Activated naive CD4-positive, alpha-beta T cell treated with anti-CD3 and anti-CD28 coated beads, Interleukin-2, amount 50 U/mL, for 24 hours (primary cell): ENCODE results near the gene TTC23.

ENCODE experiments used
- H3K27ac Mint-ChIP-seq: one replicate; pipeline ENCODE4 v1.8.0; 2021; ENCODE audit warnings: mild to moderate bottlenecking, mixed read lengths
- H3K27me3 Mint-ChIP-seq: one replicate; pipeline ENCODE4 v1.8.0; 2021; ENCODE audit warnings: mixed read lengths
- H3K36me3 Mint-ChIP-seq: one replicate; pipeline ENCODE4 v1.8.0; 2021; ENCODE audit warnings: mixed read lengths
- H3K4me1 Mint-ChIP-seq: one replicate; pipeline ENCODE4 v1.8.0; 2021; ENCODE audit warnings: mixed read lengths
- H3K4me3 Mint-ChIP-seq: one replicate; pipeline ENCODE4 v1.8.0; 2021; ENCODE audit warnings: mild to moderate bottlenecking, mixed read lengths
- H3K9me3 Mint-ChIP-seq: one replicate; pipeline ENCODE4 v1.8.0; 2021; ENCODE audit warnings: mixed read lengths

Gene TTC23

GRCh38 chr15:99165956-99166689 is 83.3 kb downstream of the TTC23 start:
- Mint-ChIP-seq H3K27ac (no peak overlapping the region), H3K4me1 (peaks cover 20% of the 10 kb centered on the region)

GRCh38 chr15:99165020-99165790 is 84.2 kb downstream of the TTC23 start:
- no peaks in the 10 kb centered on the region for H3K27me3 Mint-ChIP-seq
- H3K4me1 Mint-ChIP-seq = peaks cover 20% of the 10 kb centered on the region
- no peak overlapping the region for H3K27ac Mint-ChIP-seq
- H3K4me3 Mint-ChIP-seq = no peak overlapping the region
- no peaks in the 10 kb centered on the region for H3K36me3 Mint-ChIP-seq
- no peaks in the 10 kb centered on the region for H3K9me3 Mint-ChIP-seq

More at GRCh38 chr15:99165956-99166689, 83.3 kb downstream of the TTC23 start:
- no peaks in the 10 kb centered on the region for H3K36me3 Mint-ChIP-seq
- H3K27me3 Mint-ChIP-seq = no peaks in the 10 kb centered on the region
- no peaks in the 10 kb centered on the region for H3K9me3 Mint-ChIP-seq
- H3K4me3 Mint-ChIP-seq = no peak overlapping the region

- Mint-ChIP-seq H3K4me1 (peaks cover 20% of the 10 kb centered on the region), H3K36me3 (no peaks in the 10 kb centered on the region), H3K9me3 (no peaks in the 10 kb centered on the region), H3K4me3 (no peak overlapping the region), H3K27ac (no peak overlapping the region), H3K27me3 (no peaks in the 10 kb centered on the region)
These were observed 85.3 kb downstream of the TTC23 start for GRCh38 chr15:99164119-99164518.

- H3K27me3 Mint-ChIP-seq = no peaks in the 10 kb centered on the region
- H3K36me3 Mint-ChIP-seq = no peaks in the 10 kb centered on the region
- H3K4me1 Mint-ChIP-seq = peaks cover 20% of the 10 kb centered on the region
- H3K9me3 Mint-ChIP-seq = no peaks in the 10 kb centered on the region
- no peak overlapping the region for H3K27ac Mint-ChIP-seq
- H3K4me3 Mint-ChIP-seq = no peak overlapping the region
These were observed 85.9 kb downstream of the TTC23 start for GRCh38 chr15:99163271-99164062.

- H3K9me3 Mint-ChIP-seq = no peaks in the 10 kb centered on the region
- no peaks in the 10 kb centered on the region for H3K27me3 Mint-ChIP-seq
- H3K4me3 Mint-ChIP-seq = no peak overlapping the region
- H3K27ac Mint-ChIP-seq = no peak overlapping the region
- peaks cover 11% of the 10 kb centered on the region for H3K4me1 Mint-ChIP-seq
- no peaks in the 10 kb centered on the region for H3K36me3 Mint-ChIP-seq
These were observed 90.6 kb downstream of the TTC23 start for GRCh38 chr15:99158626-99159412.

- Mint-ChIP-seq H3K9me3 (no peaks in the 10 kb centered on the region), H3K27ac (no peak overlapping the region), H3K36me3 (no peaks in the 10 kb centered on the region), H3K4me3 (no peak overlapping the region), H3K27me3 (no peaks in the 10 kb centered on the region), H3K4me1 (no peaks in the 10 kb centered on the region)
These were observed 91.9 kb downstream of the TTC23 start for GRCh38 chr15:99157456-99157855.

GRCh38 chr15:99155961-99156443 is 93.4 kb downstream of the TTC23 start:
- Mint-ChIP-seq H3K36me3 (no peaks in the 10 kb centered on the region), H3K4me1 (no peaks in the 10 kb centered on the region), H3K9me3 (no peaks in the 10 kb centered on the region), H3K27me3 (no peaks in the 10 kb centered on the region), H3K4me3 (no peak overlapping the region), H3K27ac (no peak overlapping the region)

- H3K9me3 Mint-ChIP-seq = no peaks in the 10 kb centered on the region
- H3K4me3 Mint-ChIP-seq = no peak overlapping the region
- no peaks in the 10 kb centered on the region for H3K27me3 Mint-ChIP-seq
- H3K27ac Mint-ChIP-seq = no peak overlapping the region
- H3K36me3 Mint-ChIP-seq = no peaks in the 10 kb centered on the region
- H3K4me1 Mint-ChIP-seq = no peaks in the 10 kb centered on the region
These were observed 95.1 kb downstream of the TTC23 start for GRCh38 chr15:99154271-99154670.

- H3K36me3 Mint-ChIP-seq = no peaks in the 10 kb centered on the region
- H3K27me3 Mint-ChIP-seq = no peaks in the 10 kb centered on the region
- H3K4me3 Mint-ChIP-seq = no peak overlapping the region
- no peak overlapping the region for H3K27ac Mint-ChIP-seq
- H3K4me1 Mint-ChIP-seq = no peaks in the 10 kb centered on the region
- H3K9me3 Mint-ChIP-seq = no peaks in the 10 kb centered on the region
These were observed 96.3 kb downstream of the TTC23 start for GRCh38 chr15:99153026-99153535.

- Mint-ChIP-seq H3K27ac (no peak overlapping the region), H3K9me3 (no peaks in the 10 kb centered on the region), H3K36me3 (no peaks in the 10 kb centered on the region), H3K4me1 (no peaks in the 10 kb centered on the region), H3K4me3 (no peak overlapping the region), H3K27me3 (no peaks in the 10 kb centered on the region)
These were observed 98.2 kb downstream of the TTC23 start for GRCh38 chr15:99151156-99151555.

- H3K4me3 Mint-ChIP-seq = no peak overlapping the region
- H3K27ac Mint-ChIP-seq = no peak overlapping the region
- H3K9me3 Mint-ChIP-seq = no peaks in the 10 kb centered on the region
- H3K36me3 Mint-ChIP-seq = no peaks in the 10 kb centered on the region
- H3K27me3 Mint-ChIP-seq = peaks cover 3% of the 10 kb centered on the region
- H3K4me1 Mint-ChIP-seq = no peaks in the 10 kb centered on the region
These were observed 100.0 kb downstream of the TTC23 start for GRCh38 chr15:99149366-99149765.

GRCh38 chr15:99148851-99149276 is 100.5 kb downstream of the TTC23 start:
- Mint-ChIP-seq H3K9me3 (no peaks in the 10 kb centered on the region), H3K27ac (no peak overlapping the region), H3K4me3 (no peak overlapping the region), H3K4me1 (no peaks in the 10 kb centered on the region), H3K27me3 (peaks cover 3% of the 10 kb centered on the region), H3K36me3 (no peaks in the 10 kb centered on the region)

- H3K27ac Mint-ChIP-seq = no peak overlapping the region
- peaks cover 3% of the 10 kb centered on the region for H3K27me3 Mint-ChIP-seq
- H3K4me3 Mint-ChIP-seq = no peak overlapping the region
- no peaks in the 10 kb centered on the region for H3K9me3 Mint-ChIP-seq
- H3K4me1 Mint-ChIP-seq = no peaks in the 10 kb centered on the region
- H3K36me3 Mint-ChIP-seq = no peaks in the 10 kb centered on the region
These were observed 102.7 kb downstream of the TTC23 start for GRCh38 chr15:99146661-99147060.

GRCh38 chr15:99145778-99146177 is 103.6 kb downstream of the TTC23 start:
- Mint-ChIP-seq H3K4me3 (no peak overlapping the region), H3K4me1 (no peaks in the 10 kb centered on the region), H3K27me3 (peaks cover 3% of the 10 kb centered on the region), H3K27ac (no peak overlapping the region), H3K9me3 (no peaks in the 10 kb centered on the region), H3K36me3 (no peaks in the 10 kb centered on the region)

GRCh38 chr15:99145005-99145404 is 104.4 kb downstream of the TTC23 start:
- Mint-ChIP-seq H3K4me1 (no peaks in the 10 kb centered on the region), H3K27me3 (peaks cover 3% of the 10 kb centered on the region), H3K4me3 (no peak overlapping the region), H3K9me3 (no peaks in the 10 kb centered on the region), H3K27ac (no peak overlapping the region), H3K36me3 (no peaks in the 10 kb centered on the region)
